Right renal pelvis (tissue), 4 donors: ENCODE measurements around the gene SLC38A1. TPM values are rescaled to one million over a fixed set of nuclear protein-coding genes. Genes with fewer than 3 reads are reported as not detected.

Experiments used
- DNase-seq, 4 donors: peaks; one replicate each; pipeline ENCODE4 v3.0.0-alpha.2; 2013; ENCODE audit warnings: low read depth in 4 of 4, low spot score in 3 of 4, missing footprints in 1 of 4
- polyA plus RNA-seq, 4 donors: library from polyadenylated mRNA; unstranded; fragments of 120-200 nt; gene quantifications; one replicate each; pipeline ENCODE4 v1.2.1, GENCODE V29; 2013; ENCODE audit not compliant: insufficient read length in 4 of 4

The SLC38A1 gene
- polyA plus RNA-seq, 4 donors = 61.3 to 73.2 (median 65.4) TPM

DNA sequence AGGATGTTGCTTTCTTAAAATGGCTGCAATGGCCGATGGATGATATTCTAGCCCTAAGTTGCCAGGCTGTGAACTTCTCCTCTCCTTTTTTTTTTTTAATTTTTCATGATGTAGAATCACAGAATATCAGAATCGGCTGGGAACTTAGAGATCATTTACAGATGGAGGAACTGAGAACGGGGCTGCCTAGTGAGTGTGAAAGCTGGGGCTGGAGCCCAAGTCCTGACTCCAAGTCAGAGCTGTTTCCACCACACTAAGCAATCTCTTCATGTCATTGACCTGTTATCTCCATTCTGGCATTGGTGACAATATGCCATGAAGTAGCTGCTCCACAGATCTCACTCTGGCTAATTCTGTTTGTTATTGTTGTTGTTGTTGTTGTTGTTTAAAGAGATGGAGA lies 121.7 kb downstream of the SLC38A1 start:
- no peak for DNase-seq

GRCh38 chr12:46145881-46146280 lies 123.0 kb downstream of the SLC38A1 start:
- DNase-seq = no peak

GRCh38 chr12:46144433-46144832 lies 124.4 kb downstream of the SLC38A1 start:
- DNase-seq = no peak

GRCh38 chr12:46136249-46136648 lies 132.6 kb downstream of the SLC38A1 start:
- DNase-seq = no peak

DNA sequence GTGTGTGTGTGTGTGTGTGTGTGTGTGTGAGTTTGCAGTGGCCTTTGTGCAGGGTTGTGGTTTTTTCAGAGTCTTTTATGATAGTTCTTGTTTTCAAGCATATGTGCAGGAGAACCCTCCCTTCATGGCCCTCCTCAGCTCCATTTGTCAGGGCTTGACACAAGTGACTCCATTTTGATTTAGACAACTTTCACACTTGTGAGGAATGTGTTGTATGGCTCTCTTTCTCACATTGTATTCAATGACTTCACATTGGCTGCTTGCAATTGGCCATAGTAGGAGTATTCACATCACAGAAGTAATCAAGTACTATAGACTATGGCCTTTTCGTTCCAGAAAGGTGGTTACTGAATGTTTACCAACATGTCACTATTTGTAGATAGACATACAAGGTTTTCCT lies 133.1 kb downstream of the SLC38A1 start:
- no peak for DNase-seq

DNA sequence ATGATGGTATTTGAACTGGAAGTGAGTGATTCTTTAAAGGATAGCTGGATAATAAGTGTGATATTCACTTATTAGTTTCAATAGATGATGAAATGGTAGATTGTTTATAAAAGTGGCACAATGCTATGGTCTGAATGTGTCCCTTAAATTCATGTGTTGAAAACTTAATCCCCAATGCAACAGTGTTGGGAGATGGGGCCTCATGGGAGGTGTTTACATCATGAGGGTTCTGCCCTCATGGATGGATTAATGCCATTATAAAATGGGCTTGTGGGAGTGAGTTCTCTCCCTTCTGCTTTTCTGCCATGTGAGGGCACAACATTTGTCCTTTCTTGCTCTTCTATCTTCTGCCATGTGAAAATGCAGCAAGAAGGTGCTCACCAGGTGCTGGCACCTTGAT lies 134.0 kb downstream of the SLC38A1 start:
- DNase-seq = no peak

- DNase-seq = peak in 1 of 4 donors; percentile 5
Observed at GRCh38 chr12:46134205-46134811, 134.5 kb downstream of the SLC38A1 start.

- DNase-seq = peak in 1 of 4 donors; percentile 3
Observed at GRCh38 chr12:46133751-46134150, 135.1 kb downstream of the SLC38A1 start.

Other genes with a start within 250 kb of the SLC38A1 start
- gene SLC38A2, start 103.7 kb upstream of the SLC38A1 start, polyA plus RNA-seq = 100 to 1,000 TPM; 145 to 278 (median 208) TPM